Osteocyte (in vitro differentiated cells): ENCODE measurements around the gene NTRK2. TPM values are rescaled to one million over a fixed set of nuclear protein-coding genes. Genes with fewer than 3 reads are reported as not detected.

Experiments used
- DNase-seq: peaks from one replicate; pipeline ENCODE4 v3.0.0; 2021; ENCODE audit warnings: mixed read lengths; ENCODE audit not compliant: unreplicated experiment; ENCODE audit errors: extremely low spot score
- H3K27ac Mint-ChIP-seq: one replicate; pipeline ENCODE4 v1.8.0; 2021; ENCODE audit warnings: mild to moderate bottlenecking, mixed read lengths; ENCODE audit not compliant: unreplicated experiment
- H3K27me3 Mint-ChIP-seq: one replicate; pipeline ENCODE4 v1.8.0; 2021; ENCODE audit warnings: mixed read lengths; ENCODE audit not compliant: unreplicated experiment
- H3K36me3 Mint-ChIP-seq: one replicate; pipeline ENCODE4 v1.8.0; 2021; ENCODE audit warnings: mixed read lengths; ENCODE audit not compliant: unreplicated experiment
- H3K4me1 Mint-ChIP-seq: one replicate; pipeline ENCODE4 v1.8.0; 2021; ENCODE audit warnings: mixed read lengths; ENCODE audit not compliant: unreplicated experiment
- H3K4me3 Mint-ChIP-seq: one replicate; pipeline ENCODE4 v1.8.0; 2021; ENCODE audit warnings: mild to moderate bottlenecking, moderate library complexity, mixed read lengths; ENCODE audit not compliant: unreplicated experiment
- H3K9me3 Mint-ChIP-seq: one replicate; pipeline ENCODE4 v1.8.0; 2021; ENCODE audit warnings: mixed read lengths; ENCODE audit not compliant: unreplicated experiment
- total RNA-seq: library from RNA; stranded (reverse); gene quantifications from 2 replicates; pipeline ENCODE4 v1.2.1, GENCODE V29; 2021
- TF ChIP-seq, protein P1 (sequence below): fragments of 200-600 bp; sonication (generic); IDR thresholded peaks from 2 replicates; pipeline ENCODE4 v1.5.0; 2021; ENCODE audit warnings: antibody characterized with exemption, mild to moderate bottlenecking, moderate library complexity

Gene NTRK2
- total RNA-seq, 1 donor from 2014 or later: 29.4 TPM

DNA sequence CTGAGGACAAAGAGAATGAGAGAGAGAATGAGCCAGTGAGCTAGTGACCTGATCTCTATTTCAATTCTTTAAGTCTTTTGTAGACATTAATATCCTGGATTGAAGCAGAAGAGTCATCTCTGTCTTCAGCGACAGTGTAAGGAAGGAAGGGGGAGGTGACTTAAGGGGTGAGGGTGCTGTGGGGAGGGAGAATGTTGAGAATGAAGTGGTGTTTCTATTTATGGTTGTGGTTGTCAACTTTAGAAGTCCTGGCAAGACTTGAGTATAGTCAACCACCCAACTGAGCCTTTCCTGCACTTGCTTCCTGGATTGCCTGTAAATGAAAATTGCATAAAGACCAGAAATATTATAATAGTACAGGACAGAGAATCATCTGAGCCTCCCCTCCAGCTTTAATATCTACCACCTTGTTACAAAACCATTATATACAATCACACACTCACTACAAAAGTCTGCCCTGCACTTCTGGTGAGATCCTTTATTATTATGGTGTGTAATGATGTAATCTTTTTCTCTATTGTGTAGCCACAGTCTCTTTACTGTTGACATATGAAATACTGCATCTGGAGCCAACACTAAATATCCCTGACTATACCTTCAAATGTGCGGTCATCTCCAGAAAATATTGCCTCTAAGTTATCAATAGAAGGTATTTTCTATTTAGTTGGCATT, 91.7 kb downstream of the NTRK2 start:
- Mint-ChIP-seq H3K27ac (no peak overlapping the region), H3K27me3 (no peaks in the 10 kb centered on the region), H3K4me3 (no peak overlapping the region), H3K9me3 (peaks cover 12% of the 10 kb centered on the region), H3K4me1 (peaks cover 4% of the 10 kb centered on the region), H3K36me3 (peaks cover 11% of the 10 kb centered on the region)
- no peak for DNase-seq
- TF ChIP-seq, protein P1, sequence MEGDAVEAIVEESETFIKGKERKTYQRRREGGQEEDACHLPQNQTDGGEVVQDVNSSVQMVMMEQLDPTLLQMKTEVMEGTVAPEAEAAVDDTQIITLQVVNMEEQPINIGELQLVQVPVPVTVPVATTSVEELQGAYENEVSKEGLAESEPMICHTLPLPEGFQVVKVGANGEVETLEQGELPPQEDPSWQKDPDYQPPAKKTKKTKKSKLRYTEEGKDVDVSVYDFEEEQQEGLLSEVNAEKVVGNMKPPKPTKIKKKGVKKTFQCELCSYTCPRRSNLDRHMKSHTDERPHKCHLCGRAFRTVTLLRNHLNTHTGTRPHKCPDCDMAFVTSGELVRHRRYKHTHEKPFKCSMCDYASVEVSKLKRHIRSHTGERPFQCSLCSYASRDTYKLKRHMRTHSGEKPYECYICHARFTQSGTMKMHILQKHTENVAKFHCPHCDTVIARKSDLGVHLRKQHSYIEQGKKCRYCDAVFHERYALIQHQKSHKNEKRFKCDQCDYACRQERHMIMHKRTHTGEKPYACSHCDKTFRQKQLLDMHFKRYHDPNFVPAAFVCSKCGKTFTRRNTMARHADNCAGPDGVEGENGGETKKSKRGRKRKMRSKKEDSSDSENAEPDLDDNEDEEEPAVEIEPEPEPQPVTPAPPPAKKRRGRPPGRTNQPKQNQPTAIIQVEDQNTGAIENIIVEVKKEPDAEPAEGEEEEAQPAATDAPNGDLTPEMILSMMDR: no peak

DNA sequence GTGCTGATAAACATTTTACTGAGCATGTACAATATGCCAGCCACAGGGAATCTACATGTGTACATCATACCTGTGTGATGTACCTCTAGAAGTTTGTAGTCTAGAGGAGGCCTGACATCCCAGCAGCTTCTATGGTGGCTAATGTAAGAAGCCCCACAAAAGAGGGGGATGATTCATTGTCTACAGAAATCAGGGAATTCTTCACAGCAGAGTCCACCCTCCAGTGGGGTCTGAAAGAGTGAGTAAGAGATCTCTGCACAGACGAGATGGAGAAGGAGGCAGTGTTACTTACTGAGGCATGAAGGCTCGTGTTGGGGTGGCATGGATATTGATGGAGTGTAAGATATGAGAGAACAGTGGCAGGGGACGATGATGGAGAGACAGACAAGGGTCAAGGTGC, 103.0 kb downstream of the NTRK2 start:
- no peak for DNase-seq
- no peak overlapping the region for H3K4me3 Mint-ChIP-seq

GRCh38 chr9:84773022-84773421, 103.5 kb downstream of the NTRK2 start:
- no peaks in the 10 kb centered on the region for H3K27me3 Mint-ChIP-seq
- no peak overlapping the region for H3K4me3 Mint-ChIP-seq
- DNase-seq: no peak
- TF ChIP-seq, protein P1: no peak
- peaks cover 3% of the 10 kb centered on the region for H3K9me3 Mint-ChIP-seq
- H3K27ac Mint-ChIP-seq: peak overlapping the region; percentile 8
- H3K4me1 Mint-ChIP-seq: peaks cover 19% of the 10 kb centered on the region
- H3K36me3 Mint-ChIP-seq: no peaks in the 10 kb centered on the region

More for the DNA sequence above, 103.0 kb downstream of the NTRK2 start:
- Mint-ChIP-seq H3K4me1 (peaks cover 19% of the 10 kb centered on the region), H3K36me3 (no peaks in the 10 kb centered on the region), H3K9me3 (peaks cover 3% of the 10 kb centered on the region), H3K27ac (peak overlapping the region; percentile 32), H3K27me3 (no peaks in the 10 kb centered on the region)
- TF ChIP-seq, protein P1: no peak

DNA sequence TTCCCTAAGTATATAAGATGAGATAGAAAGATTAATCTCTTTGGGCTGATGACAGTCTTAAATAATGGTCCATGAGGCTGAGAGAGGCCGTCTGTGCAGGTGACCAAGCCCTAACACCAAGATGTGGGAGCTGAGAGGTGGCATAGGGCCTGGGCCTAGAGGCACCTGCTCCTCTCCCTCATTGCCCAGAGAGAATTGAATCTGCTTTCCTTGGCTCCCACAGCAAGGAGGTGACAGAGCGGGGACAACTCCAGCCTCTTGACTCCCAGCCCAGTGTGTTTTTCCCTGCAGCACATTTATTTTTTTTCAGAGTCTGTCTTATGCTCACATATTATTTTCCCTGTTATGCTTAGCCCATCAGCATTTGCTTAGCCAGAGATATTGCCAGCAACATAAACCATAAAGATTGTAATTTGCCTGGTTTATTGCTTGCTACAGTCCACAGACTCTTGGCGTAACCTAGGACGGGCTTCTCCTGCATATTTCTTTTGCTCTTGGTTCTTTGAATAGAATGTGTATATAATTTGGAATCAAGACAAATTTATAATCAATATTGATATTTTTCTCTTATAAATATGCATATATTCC, 105.6 kb downstream of the NTRK2 start:
- TF ChIP-seq, protein P1: no peak
- Mint-ChIP-seq H3K36me3 (no peaks in the 10 kb centered on the region), H3K4me1 (peaks cover 19% of the 10 kb centered on the region), H3K4me3 (no peak overlapping the region), H3K27ac (no peak overlapping the region), H3K27me3 (no peaks in the 10 kb centered on the region), H3K9me3 (peaks cover 3% of the 10 kb centered on the region)
- DNase-seq: no peak

DNA sequence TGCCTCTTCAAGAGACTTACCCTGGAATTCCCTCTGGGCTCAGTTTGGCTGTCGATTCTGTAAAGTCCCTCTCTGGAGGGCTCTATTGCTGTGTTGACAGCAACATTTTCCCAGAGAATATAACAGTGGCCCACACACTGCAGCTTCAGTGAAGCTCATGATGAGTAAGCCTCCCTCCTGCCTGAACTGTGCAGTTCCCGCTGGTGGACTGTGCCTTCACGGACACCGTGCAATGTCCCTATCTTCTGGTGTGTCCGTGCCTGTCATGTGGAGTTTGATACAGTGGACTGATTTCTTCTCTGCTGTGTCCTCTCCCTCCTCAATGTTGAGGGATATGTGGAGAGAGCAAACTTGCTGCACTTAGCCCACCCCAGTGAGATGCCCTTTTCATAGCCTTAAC, 109.0 kb downstream of the NTRK2 start:
- no peak overlapping the region for H3K4me3 Mint-ChIP-seq
- TF ChIP-seq, protein P1: no peak
- H3K36me3 Mint-ChIP-seq: peaks cover 4% of the 10 kb centered on the region
- H3K4me1 Mint-ChIP-seq: peaks cover 11% of the 10 kb centered on the region
- H3K27me3 Mint-ChIP-seq: no peaks in the 10 kb centered on the region
- no peak overlapping the region for H3K27ac Mint-ChIP-seq
- no peak for DNase-seq
- peaks cover 3% of the 10 kb centered on the region for H3K9me3 Mint-ChIP-seq
